HG02852 (cell line): Measurements from ENCODE around the gene PLAGL1.
A peak's percentile ranks its signal among the peaks of the same experiment; 100 is the strongest.
"Not testable (repeated sequence)": the region's sequence is repeated elsewhere in the genome, so short reads cannot be mapped to it uniquely, and the experiment has no call there.

Source experiments
- ATAC-seq: cut with Tn5 transposase; IDR thresholded peaks from one replicate; pipeline ENCODE4 v1.9.1; 2021; ENCODE audit warnings: mild to moderate bottlenecking, moderate library complexity; ENCODE audit not compliant: unreplicated experiment

PLAGL1 gene

GRCh38 chr6:143941852-143942627 lies 66.0 kb downstream of the PLAGL1 start:
- peak; percentile 52 for ATAC-seq

GRCh38 chr6:143940011-143940597 lies 68.0 kb downstream of the PLAGL1 start:
- ATAC-seq = peak; percentile 95

- ATAC-seq = no peak
Measured at GRCh38 chr6:143939364-143939763, 68.7 kb downstream of the PLAGL1 start.

- no peak for ATAC-seq
Measured at GRCh38 chr6:143937668-143937970, 70.4 kb downstream of the PLAGL1 start.

GRCh38 chr6:143936778-143937667 lies 71.0 kb downstream of the PLAGL1 start:
- ATAC-seq = no peak

GRCh38 chr6:143936347-143936746 lies 71.7 kb downstream of the PLAGL1 start:
- ATAC-seq = no peak

GRCh38 chr6:143934867-143935266 lies 73.2 kb downstream of the PLAGL1 start:
- ATAC-seq = no peak

- ATAC-seq = no peak
Measured at GRCh38 chr6:143934331-143934730, 73.7 kb downstream of the PLAGL1 start.

GRCh38 chr6:143929975-143930374 lies 78.1 kb downstream of the PLAGL1 start:
- ATAC-seq = no peak

- ATAC-seq = no peak
Measured at GRCh38 chr6:143928853-143929252, 79.2 kb downstream of the PLAGL1 start.

- ATAC-seq = not testable (repeated sequence)
Measured at GRCh38 chr6:143917026-143917425, 91.0 kb downstream of the PLAGL1 start.

- no peak for ATAC-seq
Measured at GRCh38 chr6:143912671-143913070, 95.4 kb downstream of the PLAGL1 start.

- ATAC-seq = no peak
Measured at GRCh38 chr6:143911028-143911427, 97.0 kb downstream of the PLAGL1 start.

- ATAC-seq = no peak
Measured at GRCh38 chr6:143902827-143903226, 105.2 kb downstream of the PLAGL1 start.

GRCh38 chr6:143901885-143902750 lies 105.9 kb downstream of the PLAGL1 start:
- peak; percentile 95 for ATAC-seq

- no peak for ATAC-seq
Measured at GRCh38 chr6:143900358-143900757, 107.7 kb downstream of the PLAGL1 start.

- ATAC-seq = no peak
Measured at GRCh38 chr6:143896126-143896860, 111.8 kb downstream of the PLAGL1 start.

- no peak for ATAC-seq
Measured at GRCh38 chr6:143894655-143895054, 113.4 kb downstream of the PLAGL1 start.
